Astrocyte (in vitro differentiated cells and primary cell): ENCODE measurements around the gene KRT12. TPM values are rescaled to one million over a fixed set of nuclear protein-coding genes. Genes with fewer than 3 reads are reported as not detected.

Source experiments
- DNase-seq: peaks from one replicate; pipeline ENCODE4 v3.0.0-alpha.2; 2010; ENCODE audit warnings: low read depth
- FAIRE-seq: peaks from 2 replicates; lab custom pipeline; 2011; peaks lifted over from hg19 to GRCh38; lab: Jason Lieb, UNC
- H2AFZ ChIP-seq: 2 replicates; pipeline ENCODE4 v1.6.0; 2012; ENCODE audit warnings: low read depth, low read length, inconsistent platforms
- H3K27ac ChIP-seq: 2 replicates; pipeline ENCODE4 v1.5.1; 2011; ENCODE audit warnings: low read depth, low read length, inconsistent platforms
- H3K27me3 ChIP-seq: 2 replicates; pipeline ENCODE4 v1.6.0; 2011; ENCODE audit warnings: low read length, inconsistent platforms; ENCODE audit not compliant: insufficient read depth
- H3K36me3 ChIP-seq: 2 replicates; pipeline ENCODE4 v1.5.1; 2011; ENCODE audit warnings: low read length, inconsistent platforms; ENCODE audit not compliant: insufficient read depth
- H3K4me1 ChIP-seq: 2 replicates; pipeline ENCODE4 v1.5.1; 2011; ENCODE audit warnings: low read length, inconsistent platforms; ENCODE audit not compliant: insufficient read depth
- H3K4me2 ChIP-seq: 2 replicates; pipeline ENCODE4 v1.6.0; 2012; ENCODE audit warnings: low read length, inconsistent platforms
- H3K4me3 ChIP-seq: 2 replicates; pipeline ENCODE4 v1.5.1; 2011; ENCODE audit warnings: low read depth, mild to moderate bottlenecking, low read length, inconsistent platforms; ENCODE audit not compliant: insufficient read depth
- H3K79me2 ChIP-seq: 2 replicates; pipeline ENCODE4 v1.6.0; 2012; ENCODE audit warnings: mild to moderate bottlenecking, low read length, inconsistent platforms; ENCODE audit not compliant: insufficient read depth
- H3K9ac ChIP-seq: 2 replicates; pipeline ENCODE4 v1.6.0; 2012; ENCODE audit warnings: mild to moderate bottlenecking, low read length, inconsistent platforms
- H3K9me3 ChIP-seq: 2 replicates; pipeline ENCODE4 v1.5.1; 2012; ENCODE audit warnings: low read depth, mild to moderate bottlenecking, low read length, inconsistent platforms; ENCODE audit not compliant: insufficient read depth
- H4K20me1 ChIP-seq: 2 replicates; pipeline ENCODE4 v1.6.0; 2012; ENCODE audit warnings: low read length, inconsistent platforms; ENCODE audit not compliant: insufficient read depth
- H3K27ac Mint-ChIP-seq: one replicate; pipeline ENCODE4 v1.8.0; 2021; ENCODE audit warnings: mild to moderate bottlenecking, mixed read lengths; ENCODE audit not compliant: unreplicated experiment
- H3K27me3 Mint-ChIP-seq: one replicate; pipeline ENCODE4 v1.8.0; 2021; ENCODE audit warnings: low read depth, mixed read lengths; ENCODE audit not compliant: unreplicated experiment
- H3K36me3 Mint-ChIP-seq: one replicate; pipeline ENCODE4 v1.8.0; 2021; ENCODE audit warnings: low read depth, mixed read lengths; ENCODE audit not compliant: unreplicated experiment
- H3K4me1 Mint-ChIP-seq: one replicate; pipeline ENCODE4 v1.8.0; 2021; ENCODE audit warnings: low read depth, mixed read lengths; ENCODE audit not compliant: unreplicated experiment
- H3K4me3 Mint-ChIP-seq: one replicate; pipeline ENCODE4 v1.8.0; 2021; ENCODE audit warnings: mild to moderate bottlenecking, moderate library complexity, mixed read lengths; ENCODE audit not compliant: unreplicated experiment
- H3K9me3 Mint-ChIP-seq: one replicate; pipeline ENCODE4 v1.8.0; 2021; ENCODE audit warnings: mild to moderate bottlenecking, mixed read lengths; ENCODE audit not compliant: unreplicated experiment
- EZH2 ChIP-seq: IDR thresholded peaks from 2 replicates; pipeline ENCODE4 v1.6.1; 2012; ENCODE audit warnings: mild to moderate bottlenecking, low read length, inconsistent platforms; ENCODE audit not compliant: insufficient read depth
- total RNA-seq: library from RNA; stranded (reverse); gene quantifications from 2 replicates; pipeline ENCODE4 v1.2.1, GENCODE V29; 2021
- TF ChIP-seq, protein P1 (sequence below): IDR thresholded peaks from 2 replicates; pipeline ENCODE4 v1.5.1; 2011; ENCODE audit warnings: low read depth, mild to moderate bottlenecking, inconsistent platforms, low read length, moderate library complexity; ENCODE audit not compliant: insufficient read depth

The KRT12 gene
- total RNA-seq, 1 donor from 2014 or later = not detected

DNA sequence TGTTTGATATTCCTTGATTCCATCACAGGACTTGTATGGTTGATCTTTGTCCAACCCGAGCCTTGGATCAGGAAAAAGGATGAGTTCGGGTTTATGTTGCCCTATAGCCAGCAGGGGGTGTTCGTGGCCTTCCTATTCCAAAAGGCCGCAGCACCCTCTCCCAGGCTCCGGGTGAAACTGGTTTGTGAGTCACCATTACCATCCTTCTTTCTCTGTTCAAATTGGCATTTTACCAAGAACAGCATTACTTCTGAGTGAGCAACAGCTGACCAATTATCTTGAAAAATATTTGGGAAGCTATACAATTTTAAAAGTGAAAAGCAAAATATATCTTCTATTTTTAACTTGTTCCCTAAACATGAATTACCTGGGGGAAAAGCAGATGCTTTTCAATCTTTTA is 42.3 kb upstream of the KRT12 start:
- peak; percentile 92 for DNase-seq
- Histone ChIP-seq H4K20me1 (no peaks in the 10 kb centered on the region), H3K79me2 (no peaks in the 10 kb centered on the region), H3K9ac (peak overlapping the region; percentile 70), H3K9me3 (no peaks in the 10 kb centered on the region), H3K4me2 (peak overlapping the region; percentile 43), H3K4me3 (no peak overlapping the region), H3K27me3 (no peaks in the 10 kb centered on the region), H2AFZ (no peak overlapping the region), H3K27ac (peak overlapping the region; percentile 91), H3K4me1 (peaks cover 21% of the 10 kb centered on the region), H3K36me3 (no peaks in the 10 kb centered on the region)
- Mint-ChIP-seq H3K9me3 (no peaks in the 10 kb centered on the region), H3K4me1 (peaks cover 25% of the 10 kb centered on the region), H3K27me3 (peaks cover 3% of the 10 kb centered on the region), H3K27ac (peak overlapping the region; percentile 92), H3K4me3 (no peak overlapping the region), H3K36me3 (no peaks in the 10 kb centered on the region)
- TF ChIP-seq, protein P1, sequence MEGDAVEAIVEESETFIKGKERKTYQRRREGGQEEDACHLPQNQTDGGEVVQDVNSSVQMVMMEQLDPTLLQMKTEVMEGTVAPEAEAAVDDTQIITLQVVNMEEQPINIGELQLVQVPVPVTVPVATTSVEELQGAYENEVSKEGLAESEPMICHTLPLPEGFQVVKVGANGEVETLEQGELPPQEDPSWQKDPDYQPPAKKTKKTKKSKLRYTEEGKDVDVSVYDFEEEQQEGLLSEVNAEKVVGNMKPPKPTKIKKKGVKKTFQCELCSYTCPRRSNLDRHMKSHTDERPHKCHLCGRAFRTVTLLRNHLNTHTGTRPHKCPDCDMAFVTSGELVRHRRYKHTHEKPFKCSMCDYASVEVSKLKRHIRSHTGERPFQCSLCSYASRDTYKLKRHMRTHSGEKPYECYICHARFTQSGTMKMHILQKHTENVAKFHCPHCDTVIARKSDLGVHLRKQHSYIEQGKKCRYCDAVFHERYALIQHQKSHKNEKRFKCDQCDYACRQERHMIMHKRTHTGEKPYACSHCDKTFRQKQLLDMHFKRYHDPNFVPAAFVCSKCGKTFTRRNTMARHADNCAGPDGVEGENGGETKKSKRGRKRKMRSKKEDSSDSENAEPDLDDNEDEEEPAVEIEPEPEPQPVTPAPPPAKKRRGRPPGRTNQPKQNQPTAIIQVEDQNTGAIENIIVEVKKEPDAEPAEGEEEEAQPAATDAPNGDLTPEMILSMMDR = peak; percentile 88
- TF ChIP-seq EZH2 = no peak
- peak; percentile 95 for FAIRE-seq

GRCh38 chr17:40906613-40907012 is 39.6 kb upstream of the KRT12 start:
- Histone ChIP-seq H3K9ac (no peak overlapping the region), H3K9me3 (no peaks in the 10 kb centered on the region), H3K4me1 (peaks cover 35% of the 10 kb centered on the region), H3K4me3 (no peak overlapping the region), H3K27ac (no peak overlapping the region), H3K79me2 (no peaks in the 10 kb centered on the region), H4K20me1 (no peaks in the 10 kb centered on the region), H3K27me3 (no peaks in the 10 kb centered on the region), H3K4me2 (no peak overlapping the region), H3K36me3 (no peaks in the 10 kb centered on the region), H2AFZ (no peak overlapping the region)
- no peak for TF ChIP-seq EZH2
- TF ChIP-seq, protein P1 = no peak
- Mint-ChIP-seq H3K9me3 (no peaks in the 10 kb centered on the region), H3K4me3 (no peak overlapping the region), H3K27me3 (peaks cover 3% of the 10 kb centered on the region), H3K36me3 (no peaks in the 10 kb centered on the region), H3K27ac (no peak overlapping the region), H3K4me1 (peaks cover 34% of the 10 kb centered on the region)
- DNase-seq = no peak
- no peak for FAIRE-seq

- no peak for FAIRE-seq
- no peaks in the 10 kb centered on the region for H3K9me3 Mint-ChIP-seq
Observed at GRCh38 chr17:40905370-40905769, 38.3 kb upstream of the KRT12 start.

More at GRCh38 chr17:40905370-40905769, 38.3 kb upstream of the KRT12 start:
- Histone ChIP-seq H3K9me3 (no peaks in the 10 kb centered on the region), H3K4me3 (no peak overlapping the region), H3K4me1 (peaks cover 29% of the 10 kb centered on the region), H2AFZ (no peak overlapping the region), H3K9ac (no peak overlapping the region), H3K4me2 (no peak overlapping the region), H4K20me1 (no peaks in the 10 kb centered on the region), H3K27me3 (no peaks in the 10 kb centered on the region), H3K36me3 (no peaks in the 10 kb centered on the region), H3K27ac (no peak overlapping the region), H3K79me2 (no peaks in the 10 kb centered on the region)
- Mint-ChIP-seq H3K4me1 (peaks cover 28% of the 10 kb centered on the region), H3K4me3 (no peak overlapping the region), H3K27me3 (peaks cover 3% of the 10 kb centered on the region), H3K36me3 (no peaks in the 10 kb centered on the region), H3K27ac (no peak overlapping the region)
- TF ChIP-seq EZH2 = no peak
- TF ChIP-seq, protein P1 = no peak
- no peak for DNase-seq
